ENCODE measurements around the gene IRF3.

IRF3 gene

DNA sequence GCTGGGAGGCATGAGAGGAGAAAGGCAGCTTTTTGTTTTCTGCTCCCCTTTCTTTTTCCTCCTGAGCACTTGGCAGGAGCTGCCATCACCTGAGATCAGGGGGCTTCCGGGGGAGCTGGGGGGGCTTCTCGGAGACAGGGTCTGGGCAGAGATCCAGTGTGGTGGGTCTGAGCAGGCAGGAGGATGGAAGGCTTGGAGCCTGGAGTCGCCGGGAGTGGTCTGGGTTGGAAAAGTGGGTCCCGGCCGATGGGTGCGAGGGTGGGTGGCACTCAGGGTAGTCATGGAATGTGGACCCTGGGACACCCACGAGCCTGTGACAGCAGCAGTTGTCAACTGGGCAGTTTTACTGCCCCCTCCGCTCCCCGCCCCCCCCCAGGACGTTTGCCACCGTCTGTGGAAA is 21.5 kb upstream of the IRF3 start:
- no peak for DNase-seq

GRCh38 chr19:49686503-49687088 is 20.9 kb upstream of the IRF3 start:
- no peak for DNase-seq

- DNase-seq, result no peak
Observed at GRCh38 chr19:49685845-49686332, 20.2 kb upstream of the IRF3 start.

GRCh38 chr19:49684983-49685553 is 19.4 kb upstream of the IRF3 start:
- no peak for DNase-seq

DNA sequence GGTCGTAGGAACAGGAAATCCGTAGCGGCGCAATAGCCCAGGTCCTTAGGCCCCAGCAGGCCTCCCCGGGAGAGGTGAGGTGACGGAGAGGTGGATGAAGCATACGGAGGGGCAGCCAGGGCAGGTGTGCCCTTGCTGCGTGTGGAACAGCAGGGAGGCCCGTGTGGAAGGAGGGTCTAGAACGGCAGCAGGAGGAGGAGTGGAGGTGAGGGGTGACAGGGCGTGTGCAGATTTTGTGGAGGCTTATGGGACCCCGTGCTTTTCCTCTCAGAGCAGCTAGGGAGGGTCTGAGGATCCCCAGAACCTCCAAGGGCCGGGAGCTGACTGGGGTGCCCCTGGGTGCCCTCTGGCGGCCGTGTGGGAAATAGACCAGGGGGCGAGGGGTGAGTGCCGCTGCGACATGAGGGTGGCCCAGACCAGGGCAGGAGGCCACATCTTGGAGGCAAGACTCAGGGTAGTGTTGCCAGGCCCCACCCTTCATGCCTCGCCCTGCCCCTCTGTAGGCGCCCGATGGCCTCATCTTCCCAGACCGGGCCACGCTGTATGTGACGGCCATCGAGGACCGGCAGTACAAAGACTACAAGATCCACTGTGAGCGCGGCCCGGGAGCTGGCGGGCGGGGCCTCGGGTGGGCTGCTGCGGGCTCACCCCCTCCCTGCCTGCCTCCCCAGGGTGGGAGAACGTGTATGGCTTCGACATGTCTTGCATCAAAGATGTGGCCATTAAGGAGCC is 18.8 kb upstream of the IRF3 start:
- DNase-seq, result peak in 1 of 2 experiments; percentile 8

DNA sequence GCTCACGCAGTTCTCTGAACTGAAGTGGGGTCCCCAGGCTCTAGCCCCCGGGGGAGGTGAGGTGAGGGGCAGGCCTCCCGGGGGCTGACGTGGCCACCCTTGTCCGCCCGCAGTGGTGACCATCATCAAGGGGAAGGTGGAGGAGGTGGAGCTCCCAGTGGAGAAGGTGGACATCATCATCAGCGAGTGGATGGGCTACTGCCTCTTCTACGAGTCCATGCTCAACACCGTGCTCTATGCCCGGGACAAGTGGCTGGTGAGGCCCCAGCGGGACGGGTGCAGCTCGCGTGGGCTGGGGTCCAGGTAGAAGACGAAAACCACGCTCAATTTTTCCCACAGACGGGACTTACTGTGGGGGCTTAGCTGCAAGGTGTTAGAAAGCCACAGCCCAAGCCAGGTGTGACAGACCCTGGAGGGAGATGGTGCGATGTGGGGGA is 18.2 kb upstream of the IRF3 start:
- DNase-seq, result no peak

- DNase-seq, result no peak
Observed at GRCh38 chr19:49682274-49682673, 16.6 kb upstream of the IRF3 start.

DNA sequence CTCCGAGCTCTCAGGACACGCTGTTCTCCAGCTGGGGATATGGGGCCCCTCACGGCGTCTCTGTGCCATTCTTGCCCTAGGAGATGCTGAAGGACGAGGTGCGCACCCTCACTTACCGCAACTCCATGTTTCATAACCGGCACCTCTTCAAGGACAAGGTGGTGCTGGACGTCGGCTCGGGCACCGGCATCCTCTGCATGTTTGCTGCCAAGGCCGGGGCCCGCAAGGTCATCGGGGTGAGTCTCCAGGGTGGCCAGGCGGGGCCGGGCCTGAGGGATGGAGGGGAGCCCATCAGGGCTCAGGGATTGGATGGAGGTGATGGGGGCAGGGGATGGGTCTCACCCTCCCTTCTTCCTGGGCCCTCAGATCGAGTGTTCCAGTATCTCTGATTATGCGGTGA is 16.2 kb upstream of the IRF3 start:
- DNase-seq, result no peak

- DNase-seq, result peak; percentile 64 to 82
Observed at GRCh38 chr19:49680421-49681351, 15.0 kb upstream of the IRF3 start.

GRCh38 chr19:49679771-49680413 is 14.2 kb upstream of the IRF3 start:
- no peak for DNase-seq

GRCh38 chr19:49678985-49679770 is 13.5 kb upstream of the IRF3 start:
- no peak for DNase-seq

- peak; percentile 36 to 47 for DNase-seq
Observed at GRCh38 chr19:49677901-49678674, 12.4 kb upstream of the IRF3 start.

DNA sequence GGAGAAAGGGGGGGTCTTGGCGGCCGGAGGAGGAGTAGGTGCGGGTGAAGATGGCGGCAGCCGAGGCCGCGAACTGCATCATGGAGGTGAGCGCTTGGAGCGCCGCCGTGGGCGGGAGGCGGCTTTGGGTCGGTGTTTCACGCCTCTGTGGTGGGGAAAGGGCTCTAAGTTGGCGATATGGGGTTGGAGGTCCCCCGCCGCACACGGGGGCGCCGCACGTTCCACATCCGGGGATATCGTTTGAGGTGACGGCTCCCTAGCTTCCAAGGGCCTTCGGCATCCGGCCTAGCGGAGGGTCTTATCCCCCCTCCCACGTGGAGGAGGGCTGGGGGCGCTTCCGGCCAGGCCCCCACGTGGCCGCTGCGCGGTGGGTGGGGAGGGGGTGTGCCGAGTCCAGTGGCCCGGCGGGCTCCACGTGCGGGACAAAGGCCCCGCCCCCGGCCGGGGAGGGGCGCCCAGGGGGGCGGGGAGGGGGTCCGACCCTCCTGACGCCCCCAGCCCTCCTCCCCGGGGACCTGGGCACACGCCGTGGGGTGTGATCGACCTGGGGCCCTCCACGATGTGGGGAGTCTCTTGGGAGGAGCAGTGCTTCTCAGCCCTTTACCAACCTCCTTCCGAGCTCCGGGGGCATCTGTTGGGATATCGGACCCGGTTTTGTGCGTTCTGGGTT is 11.7 kb upstream of the IRF3 start, which contains the start of gene PRMT1:
Gene PRMT1, plus strand, starts transcription at position 41 of the 670 bp plus-strand sequence. Its CDS starts 10 bp downstream, at position 51.
- no peak for DNase-seq

DNA sequence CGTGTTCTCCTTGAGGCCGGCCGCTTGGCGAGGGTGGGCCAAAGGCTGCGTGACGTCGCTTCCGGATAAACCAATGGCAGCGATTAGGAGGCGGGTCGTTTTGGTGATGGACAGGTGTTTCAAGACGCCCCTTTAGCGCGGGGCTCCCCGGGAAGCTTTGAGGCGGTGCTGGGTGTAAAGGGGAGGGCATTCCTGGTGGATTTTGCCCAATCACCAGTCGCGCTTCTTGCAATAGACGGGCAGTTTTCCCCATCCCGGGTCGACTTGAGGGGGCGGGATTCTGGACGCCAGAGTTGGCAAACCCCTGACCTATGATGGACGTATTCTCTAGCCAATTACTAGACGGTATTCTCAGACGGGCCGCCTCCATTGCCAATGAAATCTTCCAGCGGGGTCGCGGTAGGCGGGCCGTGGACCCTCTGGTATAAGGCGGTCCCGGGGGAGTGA is 11.2 kb upstream of the IRF3 start:
- DNase-seq, result peak; percentile 99 to 100

- peak; percentile 72 to 83 for DNase-seq
Observed at GRCh38 chr19:49676136-49676783, 10.6 kb upstream of the IRF3 start.

DNA sequence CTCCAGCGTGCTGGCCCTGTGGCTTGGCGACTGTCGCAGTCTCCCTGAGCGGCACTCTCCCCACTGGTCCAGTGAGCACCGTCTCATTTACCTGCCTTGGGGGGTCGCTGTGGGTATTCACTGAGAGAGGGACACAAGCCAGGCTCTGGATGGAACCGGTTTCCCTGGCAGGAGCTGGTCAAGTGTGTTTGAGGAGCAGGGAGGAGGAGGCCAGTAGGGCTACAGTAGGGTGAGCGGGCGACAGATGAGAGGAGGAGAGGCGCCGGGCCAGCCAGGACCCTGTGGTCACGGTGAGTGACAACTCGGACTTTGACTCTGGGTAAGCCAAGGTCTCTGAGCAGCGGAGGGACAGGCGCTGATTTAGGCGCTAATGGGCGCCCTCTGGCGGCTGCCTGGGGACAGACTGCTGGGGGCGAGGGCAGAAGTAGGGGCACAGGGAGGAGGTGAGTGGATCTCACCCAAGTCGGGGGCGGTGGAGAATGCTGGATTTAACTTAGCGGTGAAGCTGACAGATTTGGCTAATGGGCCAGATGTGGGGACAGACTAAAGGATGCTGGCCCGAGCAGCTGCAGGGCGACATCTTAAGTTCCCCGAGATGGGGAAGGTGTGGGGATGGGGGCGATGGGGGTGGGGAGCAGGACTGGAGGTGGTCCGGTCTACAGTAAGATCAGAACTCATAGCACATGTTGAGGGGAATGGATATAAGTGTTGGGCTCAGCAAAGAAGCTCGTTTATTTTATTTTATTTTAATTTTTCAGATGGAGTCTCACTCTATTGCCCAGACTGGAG is 6.7 kb upstream of the IRF3 start:
- peak; percentile 37 to 51 for DNase-seq

DNA sequence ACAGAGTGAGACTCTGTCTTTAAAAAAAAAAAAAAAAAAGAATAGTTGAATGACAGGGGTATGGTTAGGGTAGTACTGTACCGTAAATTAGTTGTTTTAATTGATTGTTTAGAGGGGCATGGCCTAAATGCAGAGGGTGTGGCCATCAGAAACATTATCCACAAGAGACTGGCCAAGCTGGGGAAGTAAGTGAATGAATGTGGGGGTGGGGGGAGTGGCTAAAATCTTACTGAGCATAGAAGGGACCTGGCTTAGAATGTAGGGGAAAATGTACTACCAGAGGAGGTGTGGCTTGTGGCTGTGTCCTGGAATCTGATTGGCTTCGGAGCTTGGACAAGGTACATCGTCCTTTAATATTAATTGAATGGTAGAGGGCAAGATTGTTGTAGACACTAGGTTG is 3.9 kb upstream of the IRF3 start:
- DNase-seq, result no peak

DNA sequence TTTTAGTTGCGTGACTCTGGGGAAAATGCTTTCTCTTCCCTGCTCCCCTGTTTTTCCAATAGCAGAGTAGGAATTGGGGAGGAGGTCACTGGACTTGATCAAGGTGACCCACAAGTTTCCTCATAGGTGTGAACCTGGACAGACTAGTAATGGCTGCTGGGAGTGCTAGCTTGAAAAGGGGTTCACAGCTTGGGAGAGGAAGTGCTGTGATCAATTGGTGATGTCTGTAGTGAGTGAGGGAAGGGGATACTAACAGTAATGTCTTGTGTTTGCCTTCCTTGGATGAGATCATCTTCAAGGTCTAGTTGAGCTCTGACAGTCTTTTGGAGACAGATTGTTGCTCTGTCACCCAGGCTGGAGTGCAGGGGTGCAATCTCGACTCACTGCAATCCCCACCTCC is 1.8 kb upstream of the IRF3 start:
- DNase-seq, result no peak

- DNase-seq, result no peak
Observed at GRCh38 chr19:49666120-49666444, 425 bp upstream of the IRF3 start.

Measured in AML-193 (cell line).